H1 (cell line): ENCODE results near the gene TOR4A. TPM values are rescaled to one million over a fixed set of nuclear protein-coding genes. Genes with fewer than 3 reads are reported as not detected.

ENCODE experiments used
- BCL11A ChIP-seq, 2 experiments: IDR thresholded peaks; one replicate each; pipeline ENCODE4 v1.6.1; 2011; ENCODE audit warnings: low read depth in 2 of 2, low read length in 2 of 2, mild to moderate bottlenecking in 2 of 2
- EZH2 ChIP-seq: fragments of 200-600 bp; sonication (generic); IDR thresholded peaks from 2 replicates; pipeline ENCODE4 v1.7.1; 2012; ENCODE audit warnings: low read depth, mild to moderate bottlenecking, moderate library complexity, low read length, inconsistent platforms; ENCODE audit not compliant: severe bottlenecking
- JUN ChIP-seq: IDR thresholded peaks from 2 replicates; pipeline ENCODE4 v1.6.1; 2011; ENCODE audit warnings: low read depth, mild to moderate bottlenecking, improper control_type of control experiment, low read length
- JUND ChIP-seq: IDR thresholded peaks from 2 replicates; pipeline ENCODE4 v1.6.1; 2011; ENCODE audit warnings: mild to moderate bottlenecking, improper control_type of control experiment, low read length
- KDM5A ChIP-seq: fragments of 200-600 bp; IDR thresholded peaks from 2 replicates; pipeline ENCODE4 v1.7.1; 2012; ENCODE audit warnings: mild to moderate bottlenecking, low read length, inconsistent platforms, mixed read lengths
- PHF8 ChIP-seq: fragments of 200-600 bp; sonication (generic); conservative IDR thresholded peaks from 2 replicates; pipeline ENCODE4 v1.7.1; 2012; ENCODE audit warnings: low read depth, mild to moderate bottlenecking, inconsistent platforms, low read length, moderate library complexity
- POLR2A ChIP-seq, 2 experiments: IDR thresholded peaks; 1 replicate in 1 of 2; 2 replicates in 1 of 2; pipeline ENCODE4 v1.6.1; 2011; ENCODE audit warnings: low read depth in 2 of 2, low read length in 2 of 2, mild to moderate bottlenecking in 2 of 2; ENCODE audit errors: control extremely low read depth in 1 of 2
- POLR2AphosphoS5 ChIP-seq: IDR thresholded peaks from 2 replicates; pipeline ENCODE4 v1.6.1; 2011; ENCODE audit warnings: low read depth, low read length
- RBBP5 ChIP-seq: IDR thresholded peaks from 2 replicates; pipeline ENCODE4 v1.7.1; 2012; ENCODE audit warnings: low read depth, mild to moderate bottlenecking, inconsistent platforms, low read length, moderate library complexity, borderline replicate concordance
- RXRA ChIP-seq: IDR thresholded peaks from 2 replicates; pipeline ENCODE4 v1.6.1; 2011; ENCODE audit warnings: low read depth, mild to moderate bottlenecking, low read length, moderate library complexity; ENCODE audit not compliant: insufficient read depth
- SIN3A ChIP-seq, 2 experiments: IDR thresholded peaks in 1 of 2; conservative IDR thresholded peaks in 1 of 2; 2 replicates each; pipeline ENCODE4 v1.6.1; 2011 to 2012; ENCODE audit warnings: low read length in 2 of 2, improper control_type of control experiment in 1 of 2, low read depth in 1 of 2, mild to moderate bottlenecking in 1 of 2
- SIRT6 ChIP-seq: IDR thresholded peaks from one replicate; pipeline ENCODE4 v1.7.1; 2012; ENCODE audit warnings: low read length, inconsistent platforms
- SP4 ChIP-seq: IDR thresholded peaks from 2 replicates; pipeline ENCODE4 v1.6.1; 2012; ENCODE audit warnings: low read length, inconsistent platforms
- SUZ12 ChIP-seq: fragments of 200-600 bp; sonication (generic); IDR thresholded peaks from 2 replicates; pipeline ENCODE4 v1.6.1; 2012; ENCODE audit warnings: mild to moderate bottlenecking, inconsistent platforms, low read length, moderate library complexity, mixed read lengths
- TCF12 ChIP-seq: IDR thresholded peaks from 2 replicates; pipeline ENCODE4 v1.6.1; 2011; ENCODE audit warnings: low read depth, mild to moderate bottlenecking, low read length
- TEAD4 ChIP-seq: IDR thresholded peaks from 2 replicates; pipeline ENCODE4 v1.6.1; 2012; ENCODE audit warnings: low read depth, low read length, inconsistent platforms, mixed read lengths
- polyA plus RNA-seq, 7 experiments: library from polyadenylated mRNA; depleted of rRNA in 3 of 7; stranded (reverse) in 5 of 7; unstranded in 2 of 7; fragments of >200 nt in 5 of 7; fragments of 200-250 nt in 2 of 7; gene quantifications; 1 replicate in 5 of 7; 2 replicates in 1 of 7; 4 replicates in 1 of 7; pipeline versions ENCODE4 v1.2.1 to v1.2.3, GENCODE V29; 2011 to 2013; ENCODE audit warnings: missing spikeins in 2 of 7, mixed read lengths in 2 of 7
- total RNA-seq: library from RNA; stranded (reverse); fragmentation: NEBNext Ultra II Directional; extraction: Animal tissue kit (Norgen Biotek cat#: 25700); gene quantifications from 2 replicates; pipeline ENCODE4 v1.2.1, GENCODE V29; 2021
- TF ChIP-seq, protein P1 (sequence below): IDR thresholded peaks from 2 replicates; pipeline ENCODE4 v1.6.1; 2011; ENCODE audit warnings: low read depth, mild to moderate bottlenecking, low read length; ENCODE audit not compliant: insufficient read depth

Gene TOR4A
- total and polyA plus RNA-seq, 2 of the 8 experiments (the other 6 are each of a cell fraction or from before 2014, with no cell fraction given) = 8.4 to 9.3 TPM

DNA sequence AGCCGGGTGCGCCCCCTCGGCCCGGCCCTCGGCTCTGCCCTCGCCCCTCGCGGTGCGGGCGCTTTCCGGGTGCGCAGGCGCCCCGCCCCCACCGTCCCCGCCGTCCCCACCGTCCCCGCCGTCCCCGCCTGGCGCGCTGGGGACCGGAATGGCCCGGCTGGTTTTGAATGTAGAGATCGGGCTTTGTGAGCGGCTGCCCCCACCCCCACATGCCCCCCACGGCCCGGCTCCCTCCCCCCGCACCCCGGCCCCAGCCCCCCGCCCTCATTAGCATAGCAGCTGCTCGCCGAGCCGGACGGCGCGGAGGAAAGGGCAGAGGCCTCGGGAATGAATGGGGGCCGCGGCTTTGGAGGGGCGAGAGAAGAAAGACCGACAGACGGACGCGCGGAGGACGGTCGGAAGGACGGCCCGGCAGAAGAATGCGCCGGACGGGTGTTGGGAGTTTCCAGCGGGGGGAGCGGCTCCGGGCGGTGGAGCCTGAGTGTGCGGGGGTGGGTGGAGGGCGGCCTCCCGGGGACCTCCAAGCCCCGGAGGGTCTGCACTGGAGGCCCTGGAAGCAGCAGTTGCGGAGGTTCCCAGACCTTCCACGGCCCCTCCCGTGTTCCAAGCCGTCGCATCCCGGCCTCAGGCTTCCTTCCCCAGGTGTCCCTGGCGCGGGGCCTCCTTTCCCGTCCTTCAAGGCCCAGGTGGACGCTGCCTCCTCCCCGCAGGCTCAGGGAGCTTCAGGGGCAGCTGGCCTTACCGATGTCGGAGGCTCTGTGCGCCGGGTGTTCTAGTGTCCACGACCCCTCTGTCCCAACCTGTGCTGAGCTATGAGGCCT is 18.5 kb downstream of the TOR4A start (continued):
- TF ChIP-seq, protein P1, sequence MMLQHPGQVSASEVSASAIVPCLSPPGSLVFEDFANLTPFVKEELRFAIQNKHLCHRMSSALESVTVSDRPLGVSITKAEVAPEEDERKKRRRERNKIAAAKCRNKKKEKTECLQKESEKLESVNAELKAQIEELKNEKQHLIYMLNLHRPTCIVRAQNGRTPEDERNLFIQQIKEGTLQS = no peak
- TF ChIP-seq KDM5A = no peak
- no peak for TF ChIP-seq POLR2AphosphoS5
- no peak for TF ChIP-seq TCF12
- TF ChIP-seq SUZ12 = no peak; the same call in 1 of the 2 replicates
- TF ChIP-seq RXRA = no peak
- TF ChIP-seq JUND = no peak
- TF ChIP-seq SIN3A (conservative IDR thresholded peaks at IDR 0.05 in 1 of 2, IDR thresholded peaks at IDR 0.05 in 1 of 2; ENCODE audit: low read depth in 1 of 2, low read length in 2 of 2) = no peak
- no peak for TF ChIP-seq SIRT6
- TF ChIP-seq SP4 = no peak
- 0 out of 2 replicates have a peak, but pooled peaks have one; percentile 9 for TF ChIP-seq RBBP5
- TF ChIP-seq BCL11A (IDR thresholded peaks at IDR 0.05; ENCODE audit: low read depth in 2 of 2, low read length in 2 of 2) = no peak
- no peak for TF ChIP-seq JUN
- 0 out of 2 replicates have a peak, but pooled peaks have one; percentile 3 for TF ChIP-seq PHF8
- TF ChIP-seq TEAD4 = no peak
- TF ChIP-seq EZH2 = peak; percentile 31
- no peak for TF ChIP-seq POLR2A (IDR thresholded peaks at IDR 0.05; ENCODE audit: control extremely low read depth in 1 of 2, low read depth in 2 of 2, low read length in 2 of 2)
